B cell (primary cell): Measurements from ENCODE around the gene PLPPR5. TPM values are rescaled to one million over a fixed set of nuclear protein-coding genes. Genes with fewer than 3 reads are reported as not detected.

Experiments used
- ATAC-seq: fragments of 200-7000 bp; cut with Tn5 transposase; one replicate; pipeline ENCODE4 v1.10.0; 2021; ENCODE audit warnings: low read depth, mild to moderate bottlenecking, moderate number of reproducible peaks, moderate library complexity
- CTCF ChIA-PET: fragments of 350-600 bp; sonication (Branson Sonifier 250); formaldehyde crosslinking; loops from one replicate; lab custom pipeline; 2021; ENCODE audit warnings: antibody characterized with exemption, inconsistent platforms; lab: Charles Lee
- POLR2A ChIA-PET: fragments of 350-600 bp; sonication (Branson Sonifier 250); formaldehyde crosslinking; loops from one replicate; lab custom pipeline; 2021; ENCODE audit warnings: antibody characterized with exemption; lab: Charles Lee
- DNase-seq: peaks from one replicate; pipeline ENCODE4 v3.0.0; 2013
- H2AFZ ChIP-seq: 2 replicates; pipeline ENCODE4 v1.6.1; 2012; ENCODE audit warnings: mild to moderate bottlenecking, low read depth, low read length; ENCODE audit not compliant: insufficient read depth, poor library complexity, severe bottlenecking
- H3K27ac ChIP-seq, 2 donors: 1 replicate in 1 of 2; 2 replicates in 1 of 2; pipeline ENCODE4 v1.5.1; 2012 to 2013; ENCODE audit warnings: low read length in 2 of 2, mild to moderate bottlenecking in 2 of 2, moderate library complexity in 1 of 2
- H3K27me3 ChIP-seq, 4 experiments: fragments of 200-600 bp in 1 of 4; sonication (generic) in 1 of 4; replicated peaks in 1 of 4; 1 replicate in 2 of 4; 2 replicates in 2 of 4; pipeline versions ENCODE4 v1.6.1 to v1.7.0; 2013 to 2016; ENCODE audit warnings: low read length in 3 of 4, mild to moderate bottlenecking in 2 of 4, mixed read lengths in 1 of 4, moderate library complexity in 1 of 4; ENCODE audit not compliant: insufficient read depth in 4 of 4, control insufficient read depth in 3 of 4; ENCODE audit errors: control extremely low read depth in 1 of 4
- H3K36me3 ChIP-seq, 2 experiments: replicated peaks in 1 of 2; 1 replicate in 1 of 2; 2 replicates in 1 of 2; pipeline versions ENCODE4 v1.6.1 to v1.7.1; 2013; ENCODE audit warnings: low read length in 1 of 2; ENCODE audit not compliant: insufficient read depth in 2 of 2, control insufficient read depth in 1 of 2; ENCODE audit errors: control extremely low read depth in 1 of 2, extremely low read depth in 1 of 2
- H3K4me1 ChIP-seq, 2 donors: fragments of 200-600 bp in 1 of 2; sonication (generic) in 1 of 2; 1 replicate in 1 of 2; 2 replicates in 1 of 2; pipeline versions ENCODE4 v1.5.1 to v1.6.1; 2013 to 2017; ENCODE audit warnings: low read length in 2 of 2; ENCODE audit not compliant: control insufficient read depth in 2 of 2, insufficient read depth in 2 of 2
- H3K4me2 ChIP-seq: replicated peaks from 2 replicates; pipeline ENCODE3; 2012; ENCODE audit warnings: mild to moderate bottlenecking, low read depth, low read length; ENCODE audit not compliant: poor library complexity, severe bottlenecking
- H3K4me3 ChIP-seq, 5 experiments: fragments of 200-600 bp in 1 of 5; sonication (generic) in 1 of 5; 1 replicate in 3 of 5; 2 replicates in 2 of 5; pipeline versions ENCODE4 v1.5.1 to v1.7.0; 2011 to 2016; ENCODE audit warnings: low read length in 4 of 5, mild to moderate bottlenecking in 4 of 5, low read depth in 2 of 5, control low read depth in 1 of 5, moderate library complexity in 1 of 5; ENCODE audit not compliant: insufficient read depth in 1 of 5; ENCODE audit errors: control extremely low read depth in 1 of 5, extremely low read depth in 1 of 5
- H3K79me2 ChIP-seq: fragments of 200-600 bp; sonication (generic); one replicate; pipeline ENCODE4 v1.6.0; 2016; ENCODE audit warnings: low read length; ENCODE audit not compliant: control insufficient read depth, insufficient read depth
- H3K9ac ChIP-seq: fragments of 200-600 bp; sonication (generic); 2 replicates; pipeline ENCODE4 v1.6.1; 2017; ENCODE audit warnings: mild to moderate bottlenecking, low read length, moderate library complexity
- H3K9me3 ChIP-seq, 3 donors: one replicate each; pipeline versions ENCODE4 v1.6.1 to v1.7.1; 2013; ENCODE audit warnings: low read length in 2 of 3; ENCODE audit not compliant: control insufficient read depth in 2 of 3, insufficient read depth in 1 of 3; ENCODE audit errors: control extremely low read depth in 1 of 3
- H4K20me1 ChIP-seq: 2 replicates; pipeline ENCODE4 v1.6.0; 2012; ENCODE audit warnings: mild to moderate bottlenecking, low read length; ENCODE audit not compliant: insufficient read depth, control insufficient read depth, poor library complexity, severe bottlenecking
- H3K27ac Mint-ChIP-seq: one replicate; pipeline ENCODE4 v1.8.0; 2021; ENCODE audit warnings: mixed read lengths
- H3K27me3 Mint-ChIP-seq: one replicate; pipeline ENCODE4 v1.8.0; 2021; ENCODE audit warnings: mixed read lengths
- H3K4me1 Mint-ChIP-seq: one replicate; pipeline ENCODE4 v1.8.0; 2021; ENCODE audit warnings: mixed read lengths
- H3K4me3 Mint-ChIP-seq: one replicate; pipeline ENCODE4 v1.8.0; 2021; ENCODE audit warnings: mixed read lengths
- H3K9me3 Mint-ChIP-seq: one replicate; pipeline ENCODE4 v1.8.0; 2022; ENCODE audit warnings: mixed read lengths; ENCODE audit not compliant: insufficient read depth
- EZH2 ChIP-seq: IDR thresholded peaks from 2 replicates; pipeline ENCODE4 v1.6.1; 2012; ENCODE audit warnings: borderline replicate concordance, low read depth, mild to moderate bottlenecking, moderate library complexity, low read length; ENCODE audit not compliant: insufficient read depth, poor library complexity, severe bottlenecking
- WGBS: methylation state at CpG from one replicate; pipeline ENCODE4 v1.1.5; 2013; ENCODE audit warnings: missing lambda C conversion rate; ENCODE audit not compliant: insufficient coverage; 5-methylcytosine and 5-hydroxymethylcytosine counted together
- intact Hi-C: fragments of 100-400 bp; cut with micrococcal nuclease; formaldehyde crosslinking; loops from one replicate; pipeline ENCODE4 v1.10.0; 2022
- polyA plus RNA-seq: library from polyadenylated mRNA; depleted of rRNA; stranded (reverse); fragments of >200 nt; gene quantifications from 2 replicates; pipeline ENCODE4 v1.2.3, GENCODE V29; 2012
- total RNA-seq, 2 donors: library from RNA; stranded (reverse); fragments of 120-200 nt in 1 of 2; gene quantifications; 1 replicate in 1 of 2; 2 replicates in 1 of 2; pipeline versions ENCODE4 v1.2.3 to v1.2.4, GENCODE V29; 2013 to 2022
- TF ChIP-seq, protein P1 (sequence below): fragments of 200-600 bp; IDR thresholded peaks from one replicate; pipeline ENCODE4 v1.8.0; 2022; ENCODE audit warnings: antibody characterized with exemption, mild to moderate bottlenecking

PLPPR5 gene
- total and polyA plus RNA-seq, 2 donors (not counting 1 experiment from before 2014, with no cell fraction given) = not detected

DNA sequence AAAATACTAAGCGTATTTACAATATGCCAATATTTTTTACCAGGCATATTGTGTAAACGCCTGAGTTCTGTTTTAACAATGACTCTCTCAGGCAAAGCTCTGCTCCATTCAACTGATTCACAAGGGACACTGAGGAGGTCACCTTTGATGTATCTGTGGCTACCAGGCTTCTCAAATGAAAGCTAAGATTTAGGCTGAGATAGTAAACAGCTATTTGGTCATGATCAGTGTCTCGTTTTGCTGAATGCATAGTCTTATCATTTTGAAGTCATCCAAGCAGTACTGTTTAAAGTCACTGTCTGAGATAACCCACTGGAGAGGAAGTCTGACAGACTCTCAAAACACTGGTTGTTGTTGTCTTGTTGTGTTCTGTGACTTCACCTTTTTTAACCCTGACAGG lies 13.7 kb upstream of the PLPPR5 start:
- Mint-ChIP-seq H3K4me3 (no peak overlapping the region), H3K4me1 (no peaks in the 10 kb centered on the region), H3K27ac (no peak overlapping the region), H3K9me3 (no peaks in the 10 kb centered on the region), H3K27me3 (no peaks in the 10 kb centered on the region)
- CTCF ChIA-PET = interaction anchor here (0.8 kb wide), 1 partner anchor 13 kb away, joined by 3 read pairs; the partner anchor contains the start of gene PLPPR5
- intact Hi-C loops = no loop called here
- no peak overlapping the region for H2AFZ ChIP-seq
- POLR2A ChIA-PET = no interaction called here
- no peaks in the 10 kb centered on the region for H3K4me1 ChIP-seq
- WGBS = 100% methylated on average over 1 of the region's 3 CpGs
- no peaks in the 10 kb centered on the region for H4K20me1 ChIP-seq
- TF ChIP-seq, protein P1, sequence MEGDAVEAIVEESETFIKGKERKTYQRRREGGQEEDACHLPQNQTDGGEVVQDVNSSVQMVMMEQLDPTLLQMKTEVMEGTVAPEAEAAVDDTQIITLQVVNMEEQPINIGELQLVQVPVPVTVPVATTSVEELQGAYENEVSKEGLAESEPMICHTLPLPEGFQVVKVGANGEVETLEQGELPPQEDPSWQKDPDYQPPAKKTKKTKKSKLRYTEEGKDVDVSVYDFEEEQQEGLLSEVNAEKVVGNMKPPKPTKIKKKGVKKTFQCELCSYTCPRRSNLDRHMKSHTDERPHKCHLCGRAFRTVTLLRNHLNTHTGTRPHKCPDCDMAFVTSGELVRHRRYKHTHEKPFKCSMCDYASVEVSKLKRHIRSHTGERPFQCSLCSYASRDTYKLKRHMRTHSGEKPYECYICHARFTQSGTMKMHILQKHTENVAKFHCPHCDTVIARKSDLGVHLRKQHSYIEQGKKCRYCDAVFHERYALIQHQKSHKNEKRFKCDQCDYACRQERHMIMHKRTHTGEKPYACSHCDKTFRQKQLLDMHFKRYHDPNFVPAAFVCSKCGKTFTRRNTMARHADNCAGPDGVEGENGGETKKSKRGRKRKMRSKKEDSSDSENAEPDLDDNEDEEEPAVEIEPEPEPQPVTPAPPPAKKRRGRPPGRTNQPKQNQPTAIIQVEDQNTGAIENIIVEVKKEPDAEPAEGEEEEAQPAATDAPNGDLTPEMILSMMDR = no peak
- no peak for TF ChIP-seq EZH2
- no peaks in the 10 kb centered on the region for H3K79me2 ChIP-seq
- H3K4me3 ChIP-seq = no peak overlapping the region
- no peak for ATAC-seq
- no peak overlapping the region for H3K4me2 ChIP-seq
- no peaks in the 10 kb centered on the region for H3K9me3 ChIP-seq
- no peaks in the 10 kb centered on the region for H3K27me3 ChIP-seq
- H3K9ac ChIP-seq = no peak overlapping the region
- H3K27ac ChIP-seq = no peak overlapping the region
- no peak for DNase-seq
- no peaks in the 10 kb centered on the region for H3K36me3 ChIP-seq

DNA sequence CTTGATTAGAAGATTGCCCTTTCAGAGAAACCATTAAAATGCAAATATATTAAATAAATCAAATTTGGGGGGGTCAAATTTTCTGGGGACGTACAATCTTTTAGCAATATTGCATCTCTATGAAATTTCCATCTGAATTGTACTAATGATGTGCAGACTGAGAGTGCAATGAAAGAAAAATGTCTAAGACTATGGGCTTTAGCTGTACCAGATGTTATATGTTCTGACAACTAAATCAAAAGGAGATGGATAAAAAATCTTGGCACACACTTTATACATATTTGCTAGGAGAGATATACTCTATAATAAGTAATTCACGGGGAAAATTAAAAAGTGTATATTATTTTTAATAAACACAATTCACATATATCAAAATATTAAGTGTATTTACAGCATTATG lies 13.0 kb upstream of the PLPPR5 start:
- intact Hi-C loops = no loop called here
- TF ChIP-seq, protein P1 = no peak
- no peak for TF ChIP-seq EZH2
- H3K4me3 Mint-ChIP-seq = no peak overlapping the region
- Histone ChIP-seq H2AFZ (no peak overlapping the region), H3K27me3 (no peaks in the 10 kb centered on the region), H3K27ac (no peak overlapping the region), H3K4me2 (no peak overlapping the region), H4K20me1 (no peaks in the 10 kb centered on the region), H3K9ac (no peak overlapping the region), H3K9me3 (no peaks in the 10 kb centered on the region), H3K4me1 (no peaks in the 10 kb centered on the region), H3K79me2 (no peaks in the 10 kb centered on the region), H3K4me3 (no peak overlapping the region), H3K36me3 (no peaks in the 10 kb centered on the region)
- WGBS = no CpG with 5 or more reads among the region's 2 CpGs
- DNase-seq (no peak), ATAC-seq (no peak)
- POLR2A ChIA-PET = no interaction called here
- H3K9me3 Mint-ChIP-seq = no peaks in the 10 kb centered on the region
- no peaks in the 10 kb centered on the region for H3K4me1 Mint-ChIP-seq
- no peaks in the 10 kb centered on the region for H3K27me3 Mint-ChIP-seq
- H3K27ac Mint-ChIP-seq = no peak overlapping the region
- CTCF ChIA-PET = no interaction called here
